ENCODE measurements around the gene KIF13A. TPM values are rescaled to one million over a fixed set of nuclear protein-coding genes. Genes with fewer than 3 reads are reported as not detected.

Gene KIF13A
- total and polyA plus RNA-seq, 12 donors = 17.4 to 91.6 (median 52.3) TPM

DNA sequence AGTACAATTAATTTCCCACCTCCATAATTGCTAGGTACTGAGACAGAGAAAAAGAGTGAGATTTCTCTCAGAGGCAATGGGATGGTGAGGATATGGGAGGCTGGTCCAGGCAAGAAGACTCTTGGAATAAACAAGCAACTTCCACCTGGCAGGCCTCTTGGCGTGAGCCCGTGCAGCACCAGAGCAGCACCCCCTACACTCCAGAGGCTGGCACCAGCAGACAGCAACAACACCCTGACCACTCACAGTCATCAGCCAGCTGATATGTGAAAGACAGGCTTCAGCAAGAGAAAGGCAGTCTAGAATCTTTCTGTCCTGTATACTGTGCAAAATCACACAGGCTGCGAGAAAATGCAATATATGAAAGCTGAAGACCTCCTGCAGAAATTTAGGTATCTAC lies 59.7 kb downstream of the KIF13A start:
- H3K9me3 ChIP-seq (replicated peaks in 1 of 3) = no peaks in the 10 kb centered on the region
- no peak overlapping the region for H3K27ac ChIP-seq
- peaks cover 41 to 68% of the 10 kb centered on the region in 2 donors for H3K4me1 ChIP-seq (replicated peaks in 1 of 2)
- TF ChIP-seq, protein P1, sequence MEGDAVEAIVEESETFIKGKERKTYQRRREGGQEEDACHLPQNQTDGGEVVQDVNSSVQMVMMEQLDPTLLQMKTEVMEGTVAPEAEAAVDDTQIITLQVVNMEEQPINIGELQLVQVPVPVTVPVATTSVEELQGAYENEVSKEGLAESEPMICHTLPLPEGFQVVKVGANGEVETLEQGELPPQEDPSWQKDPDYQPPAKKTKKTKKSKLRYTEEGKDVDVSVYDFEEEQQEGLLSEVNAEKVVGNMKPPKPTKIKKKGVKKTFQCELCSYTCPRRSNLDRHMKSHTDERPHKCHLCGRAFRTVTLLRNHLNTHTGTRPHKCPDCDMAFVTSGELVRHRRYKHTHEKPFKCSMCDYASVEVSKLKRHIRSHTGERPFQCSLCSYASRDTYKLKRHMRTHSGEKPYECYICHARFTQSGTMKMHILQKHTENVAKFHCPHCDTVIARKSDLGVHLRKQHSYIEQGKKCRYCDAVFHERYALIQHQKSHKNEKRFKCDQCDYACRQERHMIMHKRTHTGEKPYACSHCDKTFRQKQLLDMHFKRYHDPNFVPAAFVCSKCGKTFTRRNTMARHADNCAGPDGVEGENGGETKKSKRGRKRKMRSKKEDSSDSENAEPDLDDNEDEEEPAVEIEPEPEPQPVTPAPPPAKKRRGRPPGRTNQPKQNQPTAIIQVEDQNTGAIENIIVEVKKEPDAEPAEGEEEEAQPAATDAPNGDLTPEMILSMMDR (IDR thresholded peaks at IDR 0.05) = no peak
- no peak for TF ChIP-seq POLR2A (IDR thresholded peaks at IDR 0.05)
- no peak for DNase-seq
- no peak overlapping the region for H3K4me3 ChIP-seq
- intact Hi-C loops (cut with DNase I) = no loop called here
- WGBS, 4 donors = 86 to 96% (median 93%) methylated on average over 3 of the region's 3 CpGs
- H3K27me3 ChIP-seq = no peaks in the 10 kb centered on the region
- H3K36me3 ChIP-seq (replicated peaks in 1 of 2) = no peaks in the 10 kb centered on the region

DNA sequence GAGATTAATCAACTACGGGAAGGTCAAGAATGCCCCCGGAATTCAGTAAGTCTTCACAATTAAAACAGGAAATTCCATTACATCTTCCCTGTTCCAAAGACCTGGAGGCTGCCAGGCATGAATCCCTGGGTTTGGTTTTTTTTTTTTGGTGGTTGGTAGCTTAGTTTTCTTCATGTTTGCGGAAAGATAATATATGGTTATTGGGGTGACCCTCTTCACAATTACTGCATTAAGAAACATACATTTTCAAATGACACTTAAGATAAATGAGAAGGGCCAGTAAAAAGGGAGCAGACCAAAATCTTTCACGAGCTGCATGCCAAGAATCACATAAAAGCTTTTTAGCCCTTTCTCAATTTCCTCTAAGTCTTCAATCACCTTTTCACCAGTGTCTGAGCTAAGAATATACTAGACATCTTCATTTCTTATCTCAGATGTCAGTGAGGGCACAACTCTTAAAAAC lies 64.0 kb downstream of the KIF13A start:
- peaks cover 15 to 28% of the 10 kb centered on the region in 2 donors for H3K4me1 ChIP-seq (replicated peaks in 1 of 2)
- no peak overlapping the region for H3K4me3 ChIP-seq
- H3K27ac ChIP-seq = peak overlapping the region in 3 of 5 donors; percentile 8 to 43 (median 28)
- H3K27me3 ChIP-seq = no peaks in the 10 kb centered on the region
- intact Hi-C loops (cut with DNase I) = no loop called here
- no peak for TF ChIP-seq POLR2A (IDR thresholded peaks at IDR 0.05)
- TF ChIP-seq, protein P1 (IDR thresholded peaks at IDR 0.05) = no peak
- DNase-seq = no peak
- 32 to 38% (median 34%) methylated on average over 4 of the region's 4 CpGs for WGBS, 4 donors
- no peaks in the 10 kb centered on the region for H3K36me3 ChIP-seq (replicated peaks in 1 of 2)
- H3K9me3 ChIP-seq (replicated peaks in 1 of 3) = no peaks in the 10 kb centered on the region

DNA sequence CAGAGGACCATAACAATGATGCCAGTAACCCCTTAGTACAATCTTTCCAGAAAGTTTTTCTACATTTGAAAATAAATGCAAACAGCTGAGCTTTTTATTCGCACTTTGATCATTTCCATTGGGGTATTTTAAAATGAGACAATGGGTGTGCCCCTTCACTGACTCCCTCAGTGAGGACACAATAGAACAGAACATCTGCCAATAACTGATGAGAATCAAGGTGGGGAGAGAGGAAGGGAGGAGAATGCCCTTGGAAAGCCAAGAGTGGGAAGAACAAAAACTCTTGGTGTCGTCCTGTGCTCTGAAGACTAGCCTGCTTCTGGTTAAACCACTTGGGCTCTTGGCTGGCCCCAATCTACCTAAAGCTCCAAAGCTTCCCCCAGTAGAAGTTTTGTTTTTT lies 66.0 kb downstream of the KIF13A start:
- 81 to 92% (median 87%) methylated on average over 2 of the region's 2 CpGs for WGBS, 4 donors
- intact Hi-C loops (cut with DNase I) = no loop called here
- H3K36me3 ChIP-seq (replicated peaks in 1 of 2) = no peaks in the 10 kb centered on the region
- no peak overlapping the region for H3K27ac ChIP-seq
- TF ChIP-seq, protein P1 (IDR thresholded peaks at IDR 0.05) = no peak
- no peak for TF ChIP-seq POLR2A (IDR thresholded peaks at IDR 0.05)
- H3K4me1 ChIP-seq (replicated peaks in 1 of 2) = peaks cover 10 to 23% of the 10 kb centered on the region in 2 donors
- no peaks in the 10 kb centered on the region for H3K27me3 ChIP-seq
- H3K4me3 ChIP-seq = no peak overlapping the region
- H3K9me3 ChIP-seq (replicated peaks in 1 of 3) = no peaks in the 10 kb centered on the region
- DNase-seq = no peak

DNA sequence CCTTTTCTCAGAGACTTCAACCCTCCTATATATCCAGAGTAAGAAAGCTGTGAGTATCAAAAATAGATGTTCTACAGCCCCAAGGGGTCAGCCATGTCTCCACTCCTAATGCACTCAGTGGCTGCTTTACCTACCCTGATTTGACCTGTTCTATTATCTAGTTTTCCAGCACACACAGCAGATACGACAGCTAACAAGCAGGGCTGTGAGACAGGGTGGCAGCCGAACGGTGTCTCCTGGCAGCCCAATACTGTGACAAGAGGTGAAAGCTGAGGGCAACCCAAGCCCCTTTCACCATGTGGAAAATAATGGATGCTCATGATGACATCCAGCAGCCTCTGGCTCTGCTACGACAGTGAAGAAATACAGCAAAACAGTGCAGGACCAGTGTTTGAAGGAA lies 67.9 kb downstream of the KIF13A start:
- Histone ChIP-seq H3K4me1 (replicated peaks in 1 of 2) (peaks cover 10 to 17% of the 10 kb centered on the region in 2 donors), H3K27ac (no peak overlapping the region), H3K4me3 (no peak overlapping the region), H3K27me3 (no peaks in the 10 kb centered on the region), H3K9me3 (replicated peaks in 1 of 3) (no peaks in the 10 kb centered on the region), H3K36me3 (replicated peaks in 1 of 2) (no peaks in the 10 kb centered on the region)
- intact Hi-C loops (cut with DNase I) = no loop called here
- TF ChIP-seq, protein P1 (IDR thresholded peaks at IDR 0.05) = no peak
- no peak for TF ChIP-seq POLR2A (IDR thresholded peaks at IDR 0.05)
- no peak for DNase-seq
- 89 to 98% (median 90%) methylated on average over 4 of the region's 4 CpGs for WGBS, 4 donors
